G401.6 (cell line): ENCODE results near the gene CEP43.
A peak's percentile ranks its signal among the peaks of the same experiment; 100 is the strongest.

ENCODE experiments used
- FAIRE-seq: peaks from 2 replicates; lab custom pipeline; 2012; peaks lifted over from hg19 to GRCh38; lab: Jason Lieb, UNC

CEP43 gene

DNA sequence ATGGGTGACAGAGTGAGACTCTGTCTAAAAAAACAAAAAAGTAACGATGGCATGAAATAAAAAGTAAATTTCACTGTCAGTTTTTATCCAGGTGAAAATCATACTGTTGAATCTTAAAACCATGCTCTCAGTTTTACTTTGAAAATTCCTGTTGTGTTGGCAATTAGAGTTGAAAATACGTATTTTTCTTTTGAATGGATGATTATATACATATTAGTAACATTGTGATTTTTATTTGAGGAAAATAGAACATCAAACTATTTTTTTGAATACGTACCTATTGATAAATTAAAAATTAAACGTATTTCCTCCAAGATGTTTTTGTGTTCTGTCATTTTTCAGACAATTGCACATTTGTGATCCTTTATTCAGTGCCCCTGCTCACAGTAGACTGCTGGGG is 14.7 kb downstream of the CEP43 start:
- peak; percentile 6 for FAIRE-seq

DNA sequence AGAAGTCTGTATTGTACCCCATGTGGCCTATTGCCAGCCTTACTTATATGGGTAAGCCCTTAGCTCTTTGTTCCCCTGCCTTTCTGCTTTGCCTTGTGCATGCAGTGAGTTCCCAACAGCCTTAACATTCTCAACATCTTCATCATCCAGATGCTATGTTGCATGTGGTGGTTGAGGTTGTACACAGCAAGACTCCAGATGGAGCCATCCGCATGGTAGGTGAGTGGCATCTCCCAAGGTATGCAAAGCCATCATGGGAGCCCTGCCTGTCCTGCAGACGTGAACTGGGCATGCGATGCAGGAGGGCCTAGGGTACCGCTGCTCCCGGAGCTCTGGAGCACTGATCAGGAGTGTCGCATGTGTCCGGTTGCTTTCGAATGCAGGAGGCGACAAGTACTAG is 16.1 kb downstream of the CEP43 start:
- no peak for FAIRE-seq

DNA sequence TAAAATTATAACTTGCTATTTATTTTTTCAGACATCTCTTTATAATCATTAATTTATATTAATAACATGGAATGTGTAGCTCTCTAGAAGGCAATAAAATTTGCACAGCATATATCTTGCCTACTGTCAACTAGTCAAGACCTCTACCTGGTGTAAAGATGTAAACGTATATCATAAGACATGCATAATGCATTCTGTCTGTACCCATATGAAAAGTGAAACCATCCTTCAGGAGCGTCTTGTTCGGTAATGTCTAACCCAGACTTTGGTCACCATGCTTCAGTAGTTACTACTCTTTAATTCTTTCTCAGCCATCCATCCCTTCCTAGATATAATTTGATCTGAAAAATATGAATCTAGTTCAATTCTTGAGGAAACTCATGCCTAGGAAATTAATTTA is 21.0 kb downstream of the CEP43 start:
- FAIRE-seq = no peak

DNA sequence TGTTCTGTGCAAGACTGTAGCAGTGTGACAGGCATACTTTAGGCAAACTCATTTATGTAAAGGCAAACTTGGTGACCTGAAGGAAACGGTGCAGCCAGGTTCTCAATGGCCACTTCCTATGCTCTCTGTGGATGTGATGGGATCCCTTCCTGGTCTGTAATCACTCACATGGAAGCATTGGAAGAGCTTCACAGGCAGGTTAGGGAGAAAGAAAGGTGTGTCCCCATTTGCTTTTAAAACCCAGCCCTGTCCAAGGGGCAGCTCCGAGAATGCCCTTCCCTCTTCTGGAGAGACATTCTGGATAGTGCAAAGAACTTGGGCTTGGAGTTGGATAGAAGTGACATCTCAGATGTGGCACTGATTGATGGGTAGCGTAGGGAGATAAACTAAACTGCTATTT is 28.1 kb downstream of the CEP43 start:
- no peak for FAIRE-seq

DNA sequence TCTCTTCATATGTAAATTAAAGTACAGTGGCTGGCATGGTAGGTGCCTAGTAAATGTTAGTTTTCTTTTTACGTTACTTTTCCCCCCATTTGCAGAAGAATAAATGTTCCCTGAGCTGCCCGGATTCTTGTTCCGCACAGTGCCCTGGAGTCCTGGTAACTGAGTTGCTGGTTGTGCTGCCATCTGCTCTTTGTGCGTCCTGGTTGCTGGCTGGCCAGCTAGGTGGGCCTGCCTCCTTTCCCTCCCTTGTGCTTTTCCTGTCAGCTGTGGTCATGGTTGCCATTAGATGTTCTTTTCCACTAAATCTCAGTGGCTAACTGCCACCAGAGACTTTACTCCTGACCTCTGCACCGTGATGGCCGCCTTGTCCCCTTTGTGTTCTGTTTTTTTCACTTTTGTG is 28.6 kb downstream of the CEP43 start:
- FAIRE-seq = no peak

DNA sequence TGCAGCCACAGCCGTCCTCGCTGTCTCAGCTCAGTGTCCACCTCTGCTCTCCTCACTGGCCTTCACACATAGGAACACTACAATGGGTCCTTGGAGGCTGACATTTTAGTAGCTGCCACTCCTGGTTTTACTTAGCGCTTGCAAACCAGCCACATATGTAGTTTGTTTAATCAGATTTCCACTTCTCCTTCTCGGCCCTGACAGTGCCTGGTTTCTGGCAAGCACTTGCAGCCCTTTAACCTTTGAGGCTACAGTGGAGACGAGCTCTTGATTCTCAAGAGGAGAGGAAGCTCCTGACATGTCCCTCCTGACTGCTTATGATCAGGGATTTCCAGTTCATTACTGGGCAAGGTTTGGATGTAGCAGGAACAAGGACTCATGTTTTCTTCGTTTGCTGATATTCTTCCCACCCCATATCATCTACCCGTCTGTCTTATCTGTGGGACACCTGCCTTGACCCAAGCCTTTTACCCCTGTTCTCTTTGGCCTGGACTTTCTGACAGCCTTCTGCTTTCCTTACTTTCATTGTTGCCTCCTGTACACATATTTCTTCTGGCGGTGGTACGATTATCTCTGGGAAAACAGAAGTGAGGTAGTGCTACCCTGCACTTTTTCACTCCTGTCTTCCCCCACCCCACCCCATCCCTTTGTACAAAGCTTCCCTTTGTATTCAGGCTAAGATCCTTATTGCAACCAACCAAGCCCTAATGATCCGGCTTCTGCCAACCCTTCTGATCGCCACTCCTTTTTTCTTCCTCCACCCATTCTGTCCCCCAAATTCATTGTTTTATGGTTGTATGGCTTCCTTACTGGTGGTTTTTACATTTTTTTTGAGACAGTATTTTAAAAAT is 31.2 kb downstream of the CEP43 start:
- no peak for FAIRE-seq

DNA sequence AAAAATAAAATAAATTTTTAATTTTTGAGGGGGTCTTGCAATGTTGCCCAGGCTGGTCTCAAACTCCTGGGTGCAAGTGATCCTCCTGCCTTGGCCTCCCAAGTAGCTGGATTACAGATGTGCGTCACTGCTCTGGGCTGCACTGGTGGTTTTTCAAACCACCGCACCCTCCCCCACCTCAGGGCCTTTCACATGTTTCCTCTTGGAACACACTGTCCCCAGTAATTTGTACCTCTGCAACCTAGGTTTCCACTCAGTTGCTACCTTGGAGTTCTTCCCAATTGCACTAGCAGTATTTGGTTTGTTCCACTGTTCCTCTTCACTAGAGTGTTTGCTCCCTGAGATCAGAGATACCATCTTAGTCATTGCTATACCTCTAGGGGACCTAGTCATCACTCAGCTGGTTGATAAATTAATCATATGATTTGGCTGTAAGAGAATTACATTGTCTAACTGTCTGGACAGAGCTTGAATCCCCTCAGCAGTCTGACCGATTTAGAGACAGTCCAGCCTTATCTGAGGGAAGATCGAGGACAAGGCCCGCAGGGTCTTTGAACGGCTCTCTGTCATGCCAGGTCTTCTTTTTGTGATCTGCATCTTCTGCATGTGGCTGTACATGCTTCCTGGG is 32.0 kb downstream of the CEP43 start:
- no peak for FAIRE-seq

DNA sequence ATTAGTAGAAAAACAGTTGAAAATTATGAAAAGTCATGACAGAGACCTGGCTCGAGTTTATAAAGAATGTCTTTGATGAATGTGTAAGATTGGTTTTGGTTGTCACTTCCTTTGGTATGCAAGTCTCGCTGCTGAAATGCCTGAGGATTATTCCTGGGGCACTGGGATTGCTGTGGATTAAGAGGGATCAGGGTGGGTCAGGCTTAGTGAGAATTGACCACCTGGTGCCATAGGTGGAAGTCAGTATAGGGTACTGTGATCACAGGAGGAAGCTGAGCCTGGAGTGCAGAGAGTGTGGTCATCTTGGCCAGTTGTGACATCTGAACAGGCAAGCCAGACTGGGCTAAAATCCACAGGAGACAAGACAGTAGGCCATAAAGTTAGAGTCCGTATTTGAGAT is 34.9 kb downstream of the CEP43 start:
- no peak for FAIRE-seq

DNA sequence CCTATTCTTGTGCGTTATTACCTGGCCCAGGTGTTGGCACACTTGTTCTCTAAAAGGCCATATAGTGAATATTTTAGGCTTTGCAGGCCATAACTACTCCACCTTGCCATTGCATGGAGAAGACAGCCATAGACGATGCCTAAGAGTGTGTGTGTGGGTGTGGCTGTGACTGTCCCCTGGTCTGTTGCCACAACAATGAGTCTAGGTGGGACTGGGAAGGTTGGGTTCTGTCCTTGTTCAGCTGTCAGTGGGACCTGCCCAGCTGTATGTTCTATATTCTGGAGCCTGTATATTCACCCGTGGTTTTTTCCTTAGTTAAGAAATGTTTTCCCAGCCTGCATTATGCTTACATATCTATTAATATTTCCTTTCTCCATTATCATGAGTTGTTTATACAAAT is 38.6 kb downstream of the CEP43 start:
- no peak for FAIRE-seq

DNA sequence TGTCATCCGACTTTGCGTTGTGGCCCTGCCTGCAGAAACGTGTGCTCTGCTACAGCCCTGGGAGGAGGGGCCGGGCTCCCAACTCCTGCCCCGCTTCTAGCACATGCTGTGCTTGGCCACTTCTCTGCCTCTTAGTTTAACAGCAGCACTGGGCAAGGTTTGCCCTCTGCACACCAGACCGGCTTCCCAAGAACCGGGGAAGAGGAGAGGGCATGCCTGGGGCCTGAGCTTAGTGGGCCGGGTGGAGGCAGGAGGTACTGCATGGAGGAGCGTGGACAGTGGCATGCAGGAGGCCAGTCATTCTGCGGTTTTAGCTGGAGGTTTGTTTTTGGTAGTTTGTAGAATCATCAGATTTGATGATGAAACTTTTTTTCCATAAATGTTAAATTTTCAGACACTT is 45.5 kb downstream of the CEP43 start:
- no peak for FAIRE-seq

DNA sequence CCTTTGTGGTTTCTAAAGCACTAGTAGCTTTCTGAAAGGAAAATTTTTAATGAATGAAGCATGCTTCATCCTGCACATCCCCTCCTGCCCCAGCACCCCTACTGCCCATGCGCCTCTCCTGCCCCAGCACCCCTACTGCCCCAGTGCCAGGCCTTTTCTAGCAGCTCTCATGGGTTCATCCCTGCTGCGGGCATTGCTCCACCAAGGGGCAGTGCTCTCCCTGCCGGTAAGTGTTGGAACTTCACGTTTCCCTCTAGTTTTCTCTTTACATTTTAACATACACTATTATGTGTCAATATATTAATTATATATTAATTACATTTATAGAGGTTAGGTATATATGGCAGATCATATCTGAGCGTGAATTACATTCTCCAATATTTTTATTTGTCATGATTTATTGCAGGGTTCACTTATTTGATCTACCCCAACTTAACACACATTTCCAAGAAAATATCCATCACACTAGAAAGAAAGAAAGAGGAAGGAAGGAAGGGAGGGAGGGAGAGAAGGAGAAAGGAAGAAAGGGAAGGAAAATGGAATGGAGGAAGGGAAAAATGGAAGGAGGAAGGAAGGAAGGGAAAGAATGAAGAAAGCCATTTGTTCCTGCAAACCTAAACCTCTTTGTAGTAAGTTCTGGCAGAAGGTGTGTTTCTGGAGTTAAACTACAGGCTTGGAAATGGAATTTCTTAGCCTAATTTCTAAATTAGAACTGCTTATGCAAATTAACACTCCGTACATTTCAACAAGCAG is 46.8 kb downstream of the CEP43 start:
- FAIRE-seq = peak; percentile 59

DNA sequence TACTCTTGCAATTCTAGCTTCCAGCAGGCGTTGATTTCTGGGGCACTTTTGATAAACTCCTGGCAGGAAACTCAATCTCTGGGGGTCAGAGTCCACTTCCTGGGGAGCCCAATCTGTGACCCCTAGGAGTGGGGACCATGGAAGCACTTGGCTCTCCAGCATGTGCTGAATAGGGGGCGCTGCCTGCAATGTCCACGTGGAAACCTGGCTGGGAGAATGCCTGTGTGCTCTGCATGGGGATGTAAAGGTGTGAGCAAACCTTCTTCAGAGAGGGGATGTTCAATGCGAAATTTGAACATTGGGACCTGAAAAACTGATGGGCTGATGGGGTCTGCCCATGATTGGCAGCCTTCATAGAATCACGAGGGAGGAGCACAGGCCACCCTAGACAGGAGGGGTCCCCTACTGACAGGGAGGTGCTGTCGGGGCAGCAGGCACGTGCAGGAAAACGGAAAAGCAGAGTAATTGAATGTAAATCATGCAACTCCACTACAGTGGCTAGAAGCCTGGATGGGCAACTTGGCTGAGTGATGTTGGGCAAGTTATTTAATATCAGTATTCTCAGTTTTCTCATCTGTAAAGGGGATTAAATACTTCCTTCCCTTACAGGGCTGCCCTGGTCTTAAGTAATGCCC is 47.8 kb downstream of the CEP43 start:
- FAIRE-seq = no peak

DNA sequence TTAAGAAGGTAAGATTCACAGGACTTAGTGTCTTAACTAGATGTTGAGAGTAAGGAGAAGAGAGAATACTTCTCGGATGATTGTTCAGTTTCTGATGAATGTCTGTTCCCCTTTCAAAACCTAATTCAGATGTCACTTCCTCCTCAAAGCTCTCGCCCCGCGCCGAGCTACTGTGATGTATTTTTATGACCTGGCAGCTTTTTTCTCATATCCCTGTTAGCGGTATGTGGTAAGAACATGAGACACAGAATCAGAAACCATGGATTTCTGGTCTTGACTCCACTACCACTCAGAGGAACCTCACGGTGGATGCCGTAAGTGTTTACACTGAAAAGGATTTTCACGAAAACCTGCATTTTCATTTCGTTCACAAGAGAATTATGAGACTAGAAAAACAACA is 48.4 kb downstream of the CEP43 start:
- FAIRE-seq = no peak
